Measurements from ENCODE around the gene TSPAN9. TPM values are rescaled to one million over a fixed set of nuclear protein-coding genes. Genes with fewer than 3 reads are reported as not detected.

The TSPAN9 gene
- total RNA-seq, 2 donors from 2014 or later, result 14.0 to 18.5 TPM

GRCh38 chr12:3040026-3040656 is 37.0 kb upstream of the TSPAN9 start:
- ATAC-seq (no peak), DNase-seq (no peak)
- 93% methylated on average over 14 to 15 of the region's 15 CpGs for WGBS, 2 donors
- TF ChIP-seq POLR2A (IDR thresholded peaks at IDR 0.05) (no peak), CTCF (IDR thresholded peaks at IDR 0.05) (no peak)
- no peak overlapping the region for H3K27ac ChIP-seq
- peaks cover 6 to 9% of the 10 kb centered on the region in 2 donors for H3K36me3 ChIP-seq (replicated peaks in 1 of 2; ENCODE audit: insufficient read depth in 1 of 2, low read depth in 2 of 2)
- peaks cover 15% of the 10 kb centered on the region for H3K4me1 ChIP-seq
- H3K9me3 ChIP-seq, result no peaks in the 10 kb centered on the region
- no peaks in the 10 kb centered on the region for H3K27me3 ChIP-seq
- no peak overlapping the region for H3K4me3 ChIP-seq
- intact Hi-C loops (cut with DNase I), result no loop called here

- ATAC-seq, result peak; percentile 18
- Histone ChIP-seq H3K4me1 (peaks cover 15% of the 10 kb centered on the region), H3K27me3 (no peaks in the 10 kb centered on the region), H3K27ac (no peak overlapping the region), H3K9me3 (no peaks in the 10 kb centered on the region), H3K36me3 (replicated peaks in 1 of 2; ENCODE audit: insufficient read depth in 1 of 2, low read depth in 2 of 2) (peaks cover 6 to 9% of the 10 kb centered on the region in 2 donors), H3K4me3 (no peak overlapping the region)
- no peak for TF ChIP-seq POLR2A (IDR thresholded peaks at IDR 0.05)
- no peak for TF ChIP-seq CTCF (IDR thresholded peaks at IDR 0.05)
- 82 to 87% methylated on average over 16 to 27 of the region's 29 CpGs for WGBS, 2 donors
- intact Hi-C loops (cut with DNase I), result no loop called here
- no peak for DNase-seq
These were observed 36.3 kb upstream of the TSPAN9 start for GRCh38 chr12:3040663-3041544.

- H3K36me3 ChIP-seq (replicated peaks in 1 of 2; ENCODE audit: insufficient read depth in 1 of 2, low read depth in 2 of 2), result peaks cover 6 to 9% of the 10 kb centered on the region in 2 donors
- H3K27me3 ChIP-seq, result no peaks in the 10 kb centered on the region
- intact Hi-C loops (cut with DNase I), result no loop called here
- H3K4me1 ChIP-seq, result peaks cover 15% of the 10 kb centered on the region
- H3K4me3 ChIP-seq, result no peak overlapping the region
- WGBS, 2 donors, result 58 to 69% methylated on average over 11 of the region's 11 CpGs
- no peaks in the 10 kb centered on the region for H3K9me3 ChIP-seq
- peak; percentile 67 to 75 (median 74) for DNase-seq
- no peak overlapping the region for H3K27ac ChIP-seq
- peak; percentile 83 for ATAC-seq
- TF ChIP-seq POLR2A (IDR thresholded peaks at IDR 0.05) (no peak), CTCF (IDR thresholded peaks at IDR 0.05) (peak; percentile 32 to 73 (median 58))
These were observed 35.5 kb upstream of the TSPAN9 start for GRCh38 chr12:3041558-3042164.

- Histone ChIP-seq H3K4me3 (no peak overlapping the region), H3K36me3 (replicated peaks in 1 of 2; ENCODE audit: insufficient read depth in 1 of 2, low read depth in 2 of 2) (peaks cover 6 to 9% of the 10 kb centered on the region in 2 donors), H3K27ac (no peak overlapping the region), H3K4me1 (peaks cover 15% of the 10 kb centered on the region), H3K9me3 (no peaks in the 10 kb centered on the region), H3K27me3 (no peaks in the 10 kb centered on the region)
- ATAC-seq (no peak), DNase-seq (peak in 2 of 4 donors; percentile 48 to 56)
- no peak for TF ChIP-seq CTCF (IDR thresholded peaks at IDR 0.05)
- no peak for TF ChIP-seq POLR2A (IDR thresholded peaks at IDR 0.05)
- intact Hi-C loops (cut with DNase I), result no loop called here
- 11 to 30% methylated on average over 3 to 8 of the region's 8 CpGs for WGBS, 2 donors
These were observed 34.8 kb upstream of the TSPAN9 start for GRCh38 chr12:3042394-3042793.

Data from body of pancreas (tissue), 4 donors.